Measurements from ENCODE around the gene TREH.
A peak's percentile ranks its signal among the peaks of the same experiment; 100 is the strongest.

The TREH gene

DNA sequence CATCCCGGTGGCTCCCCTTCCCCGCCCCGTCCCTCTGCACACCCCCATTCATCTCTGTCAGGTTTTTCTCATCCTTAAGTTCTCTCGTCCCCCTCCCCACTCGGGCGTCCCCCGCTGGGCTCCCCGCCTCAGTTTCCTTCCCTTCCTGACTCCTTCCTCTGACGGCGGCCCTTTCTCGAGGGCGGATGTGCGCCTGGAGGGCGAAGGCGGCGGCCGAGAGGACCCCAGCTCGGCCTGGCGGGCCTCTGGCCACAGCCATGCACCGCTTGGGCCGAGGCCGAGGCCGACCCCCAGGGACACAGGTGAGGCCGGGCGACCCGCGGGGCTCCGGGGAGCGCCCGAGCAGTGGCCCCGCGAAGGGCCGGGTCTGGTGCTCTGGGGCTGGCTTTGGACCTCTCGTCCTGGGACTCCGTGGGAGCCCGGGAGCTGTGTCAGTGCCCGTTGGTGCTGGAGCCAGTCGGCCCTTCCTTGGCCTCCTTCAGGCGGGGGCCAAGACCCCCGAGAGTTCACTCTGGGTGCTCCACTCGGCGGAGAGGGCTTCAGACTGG, 69.2 kb downstream of the TREH start:
- DNase-seq (ENCODE audit: low read depth) = no peak

GRCh38 chr11:118609380-118610224, 69.8 kb downstream of the TREH start:
- no peak for DNase-seq (ENCODE audit: low read depth)

DNA sequence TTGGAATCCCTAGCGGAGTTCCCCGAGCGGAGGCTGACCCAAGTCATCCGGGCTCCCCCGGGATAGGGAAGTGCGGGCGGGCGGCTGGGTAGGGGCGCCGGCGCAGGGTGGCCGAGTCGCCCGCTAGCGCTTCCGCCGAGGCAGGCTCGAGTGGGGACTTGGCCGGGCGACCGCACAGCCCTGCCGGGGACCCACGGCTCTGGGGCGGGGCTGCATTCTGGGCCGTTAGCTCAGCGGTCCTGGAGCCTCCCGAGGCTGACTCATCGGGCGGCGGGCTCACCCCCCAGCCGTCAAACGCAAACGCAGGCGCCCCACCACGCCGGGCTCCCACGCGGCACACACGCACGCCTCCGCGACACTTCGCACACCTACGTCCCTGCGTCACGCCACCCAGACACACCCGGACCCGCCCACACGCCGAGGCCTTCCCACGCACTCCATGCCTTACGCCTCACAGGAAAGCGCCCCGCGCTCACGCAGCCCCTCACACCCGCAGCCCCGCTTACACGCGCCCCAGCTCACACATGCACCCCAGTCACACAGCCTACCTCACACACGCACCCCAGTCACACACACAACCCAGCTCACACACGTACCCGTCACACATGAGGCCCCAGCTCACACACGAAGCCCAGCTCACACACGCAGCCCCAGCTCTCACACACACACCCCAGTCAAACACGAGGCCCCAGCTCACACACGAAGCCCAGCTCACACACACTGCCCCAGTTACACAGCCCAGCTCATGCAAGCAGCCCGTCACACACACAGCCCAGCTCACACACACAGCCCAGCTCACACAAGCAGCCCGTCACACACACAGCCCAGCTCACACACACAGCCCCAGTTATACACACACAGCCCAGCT, 70.9 kb downstream of the TREH start:
- DNase-seq (ENCODE audit: low read depth) = peak; percentile 78

GRCh38 chr11:118607401-118608359, 71.8 kb downstream of the TREH start, which contains the start of gene PHLDB1:
Gene PHLDB1 (plus strand): TSS chr11:118607615. CDS start chr11:118613837, 6,222 bp downstream.
- DNase-seq (ENCODE audit: low read depth) = no peak

All from stimulated activated CD8-positive, alpha-beta memory T cell treated with anti-CD3 and anti-CD28 coated beads, Interleukin-12 subunit alpha, Interleukin-12 subunit beta, amount 100 ng/mL, for 1 hour (primary cell).